CD4-positive, alpha-beta T cell treated with Interleukin-1 beta for 1 hour (primary cell): ENCODE measurements around the gene COL4A5.
"Not testable (repeated sequence)": the region's sequence is repeated elsewhere in the genome, so short reads cannot be mapped to it uniquely, and the experiment has no call there.

ENCODE experiments used
- DNase-seq, 2 donors: peaks; one replicate each; pipeline ENCODE4 v3.0.0-alpha.2; 2020 to 2022

The COL4A5 gene

DNA sequence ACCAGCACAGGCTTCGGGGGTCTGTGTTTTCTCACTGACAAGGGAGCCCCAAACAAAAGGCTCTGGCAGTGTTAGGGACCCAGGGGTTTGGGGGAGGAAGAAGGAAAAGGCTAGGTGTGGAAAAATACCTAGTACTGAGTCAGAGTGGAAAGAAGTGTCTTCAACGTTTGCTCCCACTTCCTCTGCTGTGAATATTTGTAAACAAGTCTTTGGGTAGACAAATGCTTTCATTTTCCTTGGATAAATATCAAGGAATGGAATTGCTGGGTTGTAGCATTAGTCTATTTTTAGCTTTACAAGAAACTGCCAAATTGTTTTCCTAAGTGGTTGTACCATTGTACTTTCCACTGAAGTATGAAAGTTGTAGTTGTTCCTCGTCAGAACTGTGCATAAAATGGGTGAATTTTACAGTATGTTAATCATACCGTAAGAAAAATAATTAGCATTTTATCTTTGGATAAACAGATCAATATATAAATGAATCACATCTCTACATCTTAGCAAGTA, 17.4 kb downstream of the COL4A5 start:
- no peak for DNase-seq

GRCh38 chrX:108464604-108465003, 25.0 kb downstream of the COL4A5 start:
- DNase-seq, result no peak

DNA sequence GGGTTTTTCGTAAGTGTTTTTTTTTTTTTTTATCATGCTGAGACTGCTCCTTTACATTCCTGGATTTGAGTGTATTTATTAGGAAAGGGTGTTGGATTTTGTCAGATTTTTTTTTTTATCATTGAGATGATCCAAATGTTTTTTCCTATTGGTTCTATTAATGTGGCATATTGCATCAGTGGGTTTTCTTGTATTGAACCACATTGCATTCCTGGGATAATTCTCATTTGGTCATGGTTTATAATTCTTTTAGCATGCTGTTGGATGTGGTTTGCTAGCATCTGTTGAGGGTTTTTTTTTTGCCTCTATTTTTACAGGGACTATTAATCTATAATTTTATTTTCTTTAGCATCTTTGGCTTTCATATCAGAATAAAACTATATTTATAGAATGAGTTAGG, 28.8 kb downstream of the COL4A5 start:
- no peak for DNase-seq

DNA sequence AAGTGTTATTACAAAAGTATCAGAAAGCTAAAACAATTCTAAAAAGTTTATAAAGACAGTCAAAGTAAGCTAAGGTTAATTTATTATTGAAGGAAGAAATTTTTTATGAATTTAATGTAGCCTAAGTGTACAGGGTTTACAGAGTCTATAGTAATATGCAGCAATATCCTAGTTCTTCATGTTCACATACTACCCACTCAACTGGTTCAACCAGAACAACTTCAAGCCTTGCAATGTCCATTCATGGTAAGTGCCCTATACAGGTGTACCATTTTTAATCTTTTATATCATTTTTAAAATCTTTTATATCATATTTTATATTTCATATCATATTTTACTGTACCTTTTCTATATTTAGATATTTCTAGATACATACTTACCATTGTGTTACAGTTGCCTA, 34.3 kb downstream of the COL4A5 start:
- no peak for DNase-seq

DNA sequence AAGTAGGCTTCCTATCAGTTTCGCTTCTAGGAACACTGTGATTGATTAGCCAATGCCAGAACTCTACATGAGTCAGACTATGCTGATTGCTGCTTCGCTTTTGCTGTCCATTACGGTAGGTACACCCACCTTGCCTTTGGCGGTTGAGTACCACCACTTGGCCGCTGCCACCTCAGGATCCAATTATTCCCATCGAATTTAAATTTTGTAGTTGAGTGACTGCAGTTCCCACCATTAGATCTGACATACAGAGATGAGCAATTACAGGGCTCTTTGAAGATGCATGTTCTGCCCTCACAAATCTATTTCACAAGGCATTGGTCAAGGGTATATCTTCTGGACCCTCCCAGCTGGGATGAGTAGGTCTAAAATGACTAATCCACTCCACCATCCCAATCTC, 41.9 kb downstream of the COL4A5 start:
- DNase-seq, result not testable (repeated sequence)

DNA sequence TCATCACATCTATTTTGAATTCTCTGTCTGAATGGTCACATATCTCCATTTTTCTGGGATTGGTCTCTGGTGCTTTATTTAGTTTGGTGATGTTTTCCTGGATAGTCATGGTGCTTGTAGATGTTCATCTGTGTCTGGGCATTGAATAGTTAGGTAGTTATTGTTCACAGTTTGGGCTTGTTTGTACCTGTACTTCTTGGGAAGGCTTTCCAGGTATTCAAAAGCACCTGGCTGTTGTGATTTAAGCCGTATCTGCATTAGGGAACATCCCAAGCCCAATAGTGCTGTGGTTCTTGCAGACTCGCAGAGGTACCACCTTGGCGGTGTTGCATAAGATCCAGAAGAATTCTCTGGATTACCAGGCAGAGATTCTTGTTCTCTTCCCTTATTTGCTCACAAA, 44.6 kb downstream of the COL4A5 start:
- DNase-seq, result no peak

- no peak for DNase-seq
Measured at GRCh38 chrX:108485960-108486359, 46.3 kb downstream of the COL4A5 start.

DNA sequence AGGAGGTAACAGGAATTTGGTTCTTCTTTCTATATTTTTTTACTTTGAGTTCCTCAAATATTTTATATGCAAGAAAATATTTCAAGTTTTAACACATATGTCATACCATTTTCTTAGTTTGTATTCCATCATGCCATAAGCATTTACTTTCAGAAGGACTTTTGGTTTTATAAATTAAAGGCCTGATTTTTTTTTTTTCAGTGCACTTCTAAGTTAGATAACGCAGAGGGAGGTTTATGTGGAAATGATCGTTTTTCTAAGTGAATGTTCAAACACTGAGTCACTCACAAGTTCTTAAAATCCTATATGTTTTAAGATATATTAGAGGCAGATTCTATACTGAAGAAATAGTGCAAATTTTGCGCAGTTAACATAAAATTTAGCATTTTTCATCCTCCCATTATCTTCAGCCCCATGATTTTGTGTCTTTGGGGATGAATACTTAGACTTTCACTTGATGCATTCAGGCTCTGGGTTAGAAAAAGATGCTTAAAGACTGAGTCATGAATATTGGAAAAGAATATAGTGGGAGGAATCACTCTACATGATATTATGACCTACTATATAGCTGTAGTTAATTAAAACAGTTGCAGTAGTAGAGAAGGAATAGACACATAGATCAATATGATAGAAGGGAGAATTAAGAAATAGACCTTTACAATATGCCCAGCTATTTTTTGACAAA, 54.9 kb downstream of the COL4A5 start:
- no peak for DNase-seq

DNA sequence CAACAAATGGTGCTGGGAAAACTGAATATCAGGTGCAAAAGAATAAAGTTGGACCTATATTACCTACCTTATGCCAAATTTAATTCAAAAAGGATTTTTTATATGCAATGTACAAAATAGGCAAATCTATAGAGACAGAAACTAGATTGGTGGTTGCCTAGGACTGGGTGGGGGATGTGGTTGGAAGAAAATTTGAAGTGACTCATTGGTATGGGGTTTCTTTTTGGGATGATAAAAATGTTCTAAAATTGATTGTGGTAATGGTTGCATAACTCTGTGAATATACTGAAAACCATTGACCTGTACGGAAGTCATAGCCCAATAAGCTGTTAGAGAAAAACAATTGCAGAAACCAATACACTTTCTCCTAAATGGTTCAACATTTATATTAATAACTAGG, 72.1 kb downstream of the COL4A5 start:
- DNase-seq, result no peak

DNA sequence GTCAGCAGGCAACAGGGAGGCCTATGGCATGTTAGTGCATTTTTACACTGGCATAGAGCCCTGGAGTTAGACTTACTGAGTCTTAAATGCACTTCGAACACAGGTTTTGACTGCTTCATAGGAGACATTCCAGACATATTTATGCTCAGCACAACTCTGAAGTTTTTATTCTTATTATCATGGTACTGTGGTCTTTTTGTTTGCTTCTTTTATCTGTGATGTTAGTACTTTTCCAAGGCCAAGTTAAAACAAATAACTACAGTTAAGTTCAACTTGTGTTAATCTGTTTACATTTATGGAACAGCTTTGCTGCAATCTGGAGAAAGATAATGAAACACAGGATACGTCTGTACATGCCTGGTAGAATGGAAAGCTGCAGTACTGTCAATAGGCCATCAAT, 76.5 kb downstream of the COL4A5 start:
- DNase-seq, result no peak

DNA sequence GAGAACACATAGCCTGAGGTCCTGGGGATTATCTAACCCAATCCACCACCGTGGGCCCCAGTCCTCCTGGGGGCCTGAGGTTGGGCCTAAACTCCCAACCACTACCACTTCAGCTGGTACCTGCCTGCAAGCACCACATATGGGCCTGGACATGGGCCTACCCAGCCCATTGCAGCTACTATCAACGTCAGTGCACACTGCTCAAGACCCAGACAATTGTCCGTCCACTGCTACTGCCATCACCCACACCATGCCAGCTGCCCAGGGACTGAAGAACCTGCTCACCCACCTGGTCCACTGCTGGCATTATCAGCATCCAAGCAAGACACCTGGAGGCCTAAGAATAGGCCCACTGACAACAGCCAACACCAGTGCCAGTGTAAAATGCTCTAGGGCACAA, 88.1 kb downstream of the COL4A5 start:
- no peak for DNase-seq

- DNase-seq, result no peak
Measured at GRCh38 chrX:108537005-108537404, 97.4 kb downstream of the COL4A5 start.

- no peak for DNase-seq
Measured at GRCh38 chrX:108541286-108541685, 101.6 kb downstream of the COL4A5 start.

DNA sequence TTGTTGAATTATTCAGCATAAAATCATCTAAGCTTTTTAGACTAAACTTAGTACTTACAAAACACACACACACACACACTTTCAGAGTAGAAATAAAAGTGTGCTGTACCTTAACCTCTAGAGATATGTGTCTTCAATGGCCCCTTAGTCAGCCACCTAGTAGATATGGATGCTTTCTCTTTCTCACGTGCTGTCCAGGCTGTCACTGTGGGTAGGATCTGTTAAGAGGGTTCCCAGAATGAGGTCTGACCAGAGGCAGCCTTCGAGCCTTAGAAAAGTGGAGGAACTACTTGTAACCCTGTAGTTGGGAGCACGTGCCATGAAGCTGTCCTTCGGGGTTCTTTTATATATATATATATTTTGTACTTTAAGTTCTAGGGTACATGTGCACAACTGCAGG, 117.9 kb downstream of the COL4A5 start:
- no peak for DNase-seq

DNA sequence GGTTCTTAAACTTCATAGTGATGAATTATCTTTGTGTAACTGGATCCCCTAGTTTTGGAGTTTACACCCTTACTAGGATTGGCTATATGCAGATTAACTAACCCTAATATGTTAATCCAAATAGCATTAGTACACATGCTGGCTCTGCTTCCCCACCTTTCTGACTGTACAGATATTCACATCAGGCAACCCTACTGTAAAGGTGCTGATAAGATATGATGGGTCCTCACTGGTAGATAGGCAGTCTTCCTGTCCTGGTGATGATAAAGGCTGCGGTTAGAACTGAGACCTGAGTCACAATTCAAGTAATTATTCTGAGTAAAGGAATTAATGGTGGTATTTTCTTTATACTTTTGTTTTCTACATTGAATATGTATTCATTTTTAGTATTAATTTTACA, 118.6 kb downstream of the COL4A5 start:
- no peak for DNase-seq

DNA sequence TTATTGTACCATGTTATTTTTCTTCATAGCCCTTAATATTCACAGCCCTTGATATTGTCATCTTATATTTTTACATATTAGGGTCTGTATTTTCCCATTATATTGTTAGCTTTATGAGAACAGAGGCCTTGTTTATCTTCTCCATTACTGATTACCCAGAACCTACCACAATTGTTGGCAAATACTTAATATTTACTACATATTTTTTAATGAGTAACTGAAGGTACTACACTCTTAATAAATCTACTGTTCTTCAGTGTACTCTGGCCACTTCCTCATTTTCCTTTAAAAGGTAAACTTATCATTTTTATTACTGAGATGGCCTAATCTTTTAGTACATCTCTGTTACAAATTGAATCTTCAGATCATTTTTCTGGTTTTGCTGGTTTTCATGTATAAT, 133.5 kb downstream of the COL4A5 start:
- DNase-seq, result no peak

- no peak for DNase-seq
Measured at GRCh38 chrX:108582151-108582550, 142.5 kb downstream of the COL4A5 start.

- DNase-seq, result no peak
Measured at GRCh38 chrX:108584617-108585211, 145.1 kb downstream of the COL4A5 start.

DNA sequence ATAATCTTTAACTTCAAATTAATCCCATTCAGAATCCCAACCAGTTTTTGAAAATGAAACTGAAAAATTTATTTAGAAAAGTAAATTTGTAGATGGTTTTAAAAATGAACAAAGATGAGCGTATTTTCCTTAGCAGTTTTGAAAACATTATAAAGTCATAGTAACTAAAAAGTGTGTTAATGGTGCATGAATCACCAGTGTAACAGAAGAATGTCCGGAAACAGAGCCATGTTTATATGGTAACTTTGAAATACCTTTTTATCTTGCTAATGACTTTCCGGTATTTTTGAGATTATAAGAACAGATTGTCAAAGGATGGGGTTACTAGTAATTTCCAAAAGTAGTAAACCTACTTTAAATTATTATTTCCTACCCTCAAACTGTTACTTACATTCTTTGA, 150.9 kb downstream of the COL4A5 start:
- no peak for DNase-seq

DNA sequence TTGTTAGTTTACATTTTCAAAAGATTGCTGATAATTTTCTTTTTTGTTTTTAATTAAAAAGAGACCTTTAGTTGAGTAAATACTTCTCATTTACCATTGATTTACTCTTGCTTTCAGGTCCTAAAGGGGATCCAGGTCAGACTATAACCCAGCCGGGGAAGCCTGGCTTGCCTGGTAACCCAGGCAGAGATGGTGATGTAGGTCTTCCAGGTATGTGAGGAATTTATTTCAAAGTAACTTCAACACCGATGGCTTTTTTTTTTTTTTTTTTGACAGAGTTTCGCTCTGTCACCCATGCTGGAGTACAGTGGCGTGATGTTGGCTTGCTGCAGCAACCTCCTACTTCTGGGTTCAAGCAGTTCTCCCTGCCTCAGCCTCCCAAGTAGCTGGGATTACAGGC, 161.6 kb downstream of the COL4A5 start:
- DNase-seq, result no peak

DNA sequence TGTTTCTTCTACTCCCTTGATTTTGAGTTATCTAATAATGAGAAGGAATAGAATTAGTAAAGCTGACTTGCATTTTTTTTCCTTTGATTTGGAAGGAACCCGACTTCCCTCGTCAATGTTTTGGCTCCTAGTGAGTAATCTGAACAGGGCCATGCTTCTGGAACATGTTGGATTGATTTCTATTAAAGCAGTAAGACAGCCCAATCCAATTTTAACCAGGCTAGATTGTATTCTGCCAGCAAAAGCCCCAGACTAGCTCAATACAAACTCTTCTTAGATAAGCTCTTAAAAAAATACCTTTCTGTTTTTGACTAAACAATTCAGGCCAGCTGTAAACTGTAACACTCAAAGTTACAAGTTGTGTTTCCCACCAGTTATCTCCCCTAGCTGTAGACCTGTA, 170.5 kb downstream of the COL4A5 start:
- DNase-seq, result no peak

DNA sequence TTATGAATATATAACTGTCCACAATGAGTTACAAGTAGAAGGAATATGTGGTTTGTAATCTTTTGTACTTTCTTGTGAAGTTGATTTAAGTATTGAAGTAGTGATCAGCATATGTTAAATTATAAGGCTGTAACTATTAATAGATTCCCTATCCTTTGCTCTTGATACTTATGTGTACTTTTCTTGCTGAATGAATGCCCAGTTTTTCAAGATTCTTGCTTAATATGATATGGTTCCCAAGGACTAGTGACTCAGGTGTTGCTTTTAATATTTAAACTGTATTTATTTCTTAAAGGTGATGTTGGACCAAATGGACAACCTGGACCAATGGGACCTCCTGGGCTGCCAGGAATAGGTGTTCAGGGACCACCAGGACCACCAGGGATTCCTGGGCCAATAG, 175.0 kb downstream of the COL4A5 start:
- DNase-seq, result no peak

DNA sequence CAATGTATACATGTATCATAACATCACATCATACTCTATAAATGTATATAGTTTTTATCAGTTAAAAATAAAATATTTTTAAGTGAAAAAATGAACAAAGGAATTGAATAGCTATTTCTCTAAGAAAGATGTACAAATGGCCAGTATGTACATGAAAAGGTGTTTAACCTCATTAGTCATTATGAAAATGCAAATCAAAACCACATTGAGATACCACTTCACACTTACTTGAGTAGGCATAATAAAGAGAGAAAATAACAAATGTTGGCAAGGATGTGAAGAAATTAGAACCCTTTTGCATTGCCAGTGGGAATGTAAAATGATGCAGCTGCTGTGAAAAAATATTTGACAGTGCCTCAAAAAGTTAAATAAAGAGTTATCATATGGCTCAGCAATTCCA, 201.2 kb downstream of the COL4A5 start:
- no peak for DNase-seq

- DNase-seq, result no peak
Measured at GRCh38 chrX:108641589-108642272, 202.1 kb downstream of the COL4A5 start.
